ENCODE measurements around the gene ERCC1. TPM values are rescaled to one million over a fixed set of nuclear protein-coding genes. Genes with fewer than 3 reads are reported as not detected.

Gene ERCC1
- total and polyA plus RNA-seq, 12 donors: 62.9 to 107 (median 86.5) TPM

DNA sequence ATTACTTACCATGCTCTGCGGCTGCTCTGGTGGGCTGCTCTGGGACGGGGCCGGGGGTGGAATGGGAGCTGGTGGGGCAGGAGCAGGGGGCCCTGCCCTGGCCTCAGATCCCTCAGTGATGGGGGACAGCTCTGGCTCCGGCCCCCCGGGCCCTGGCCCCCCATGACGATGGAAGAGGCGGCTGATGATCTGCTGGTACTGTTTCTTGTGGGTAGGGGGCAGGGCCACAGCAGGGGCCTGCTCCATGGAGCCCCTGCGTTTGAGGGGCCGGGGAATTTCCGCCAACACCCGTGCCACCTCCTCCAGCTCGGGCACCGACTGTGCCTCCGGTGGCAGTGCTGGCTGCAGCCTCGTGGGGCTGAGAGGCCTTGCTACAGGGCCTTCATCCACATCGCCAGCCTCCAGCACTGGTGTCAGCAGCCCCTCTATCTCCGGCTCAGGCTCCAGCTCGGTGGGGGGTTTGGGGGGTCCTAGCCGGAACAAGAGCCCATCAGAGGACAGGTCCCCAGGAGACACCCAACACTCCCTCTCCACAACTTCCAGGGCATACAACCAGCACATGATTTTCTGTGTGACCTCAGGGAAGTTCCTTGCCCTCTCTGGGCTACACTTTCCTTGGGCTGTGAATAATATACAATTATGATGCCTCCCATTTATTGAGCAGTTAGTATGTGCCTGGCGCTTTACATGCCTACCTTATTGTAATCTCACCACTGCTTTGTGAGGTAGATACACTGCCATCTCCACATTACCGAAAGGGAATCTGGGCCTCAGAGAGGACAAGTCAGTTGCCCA lies 31.6 kb downstream of the ERCC1 start:
- Histone ChIP-seq H3K9me3 (replicated peaks in 1 of 3) (no peaks in the 10 kb centered on the region), H3K4me1 (replicated peaks in 1 of 2) (no peaks in the 10 kb centered on the region), H3K27me3 (no peaks in the 10 kb centered on the region), H3K36me3 (replicated peaks in 1 of 2) (no peaks in the 10 kb centered on the region), H3K27ac (no peak overlapping the region), H3K4me3 (no peak overlapping the region)
- TF ChIP-seq, protein P1, sequence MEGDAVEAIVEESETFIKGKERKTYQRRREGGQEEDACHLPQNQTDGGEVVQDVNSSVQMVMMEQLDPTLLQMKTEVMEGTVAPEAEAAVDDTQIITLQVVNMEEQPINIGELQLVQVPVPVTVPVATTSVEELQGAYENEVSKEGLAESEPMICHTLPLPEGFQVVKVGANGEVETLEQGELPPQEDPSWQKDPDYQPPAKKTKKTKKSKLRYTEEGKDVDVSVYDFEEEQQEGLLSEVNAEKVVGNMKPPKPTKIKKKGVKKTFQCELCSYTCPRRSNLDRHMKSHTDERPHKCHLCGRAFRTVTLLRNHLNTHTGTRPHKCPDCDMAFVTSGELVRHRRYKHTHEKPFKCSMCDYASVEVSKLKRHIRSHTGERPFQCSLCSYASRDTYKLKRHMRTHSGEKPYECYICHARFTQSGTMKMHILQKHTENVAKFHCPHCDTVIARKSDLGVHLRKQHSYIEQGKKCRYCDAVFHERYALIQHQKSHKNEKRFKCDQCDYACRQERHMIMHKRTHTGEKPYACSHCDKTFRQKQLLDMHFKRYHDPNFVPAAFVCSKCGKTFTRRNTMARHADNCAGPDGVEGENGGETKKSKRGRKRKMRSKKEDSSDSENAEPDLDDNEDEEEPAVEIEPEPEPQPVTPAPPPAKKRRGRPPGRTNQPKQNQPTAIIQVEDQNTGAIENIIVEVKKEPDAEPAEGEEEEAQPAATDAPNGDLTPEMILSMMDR (IDR thresholded peaks at IDR 0.05): no peak
- TF ChIP-seq POLR2A (IDR thresholded peaks at IDR 0.05): no peak
- intact Hi-C loops (cut with DNase I): no loop called here
- WGBS, 4 donors: 90 to 95% (median 93%) methylated on average over 7 to 21 of the region's 21 CpGs
- no peak for DNase-seq

DNA sequence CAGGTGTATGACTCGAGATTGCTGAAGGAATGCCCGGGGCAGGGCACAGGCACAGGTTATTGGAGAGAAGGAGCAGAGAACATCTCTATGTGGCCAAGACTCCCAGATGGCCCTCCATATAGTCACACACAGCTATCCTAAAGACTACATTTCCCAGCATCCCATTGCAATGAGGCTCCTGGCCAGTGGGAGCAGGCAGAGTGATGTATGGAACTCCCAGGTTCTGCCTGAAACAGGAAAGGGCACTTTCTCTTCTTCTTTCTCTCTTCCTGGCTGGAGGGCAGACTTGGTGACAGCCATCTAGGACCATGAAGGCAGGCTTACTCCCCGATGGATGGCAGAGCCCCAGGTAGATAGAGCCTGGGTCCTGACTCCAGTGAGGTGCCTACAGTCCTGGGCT lies 32.4 kb downstream of the ERCC1 start:
- WGBS, 4 donors: 76 to 86% (median 81%) methylated on average over 3 of the region's 3 CpGs
- no peaks in the 10 kb centered on the region for H3K36me3 ChIP-seq (replicated peaks in 1 of 2)
- no peak for DNase-seq
- no peaks in the 10 kb centered on the region for H3K4me1 ChIP-seq (replicated peaks in 1 of 2)
- no peak overlapping the region for H3K27ac ChIP-seq
- H3K27me3 ChIP-seq: peaks cover 1% of the 10 kb centered on the region
- no peaks in the 10 kb centered on the region for H3K9me3 ChIP-seq (replicated peaks in 1 of 3)
- intact Hi-C loops (cut with DNase I): no loop called here
- TF ChIP-seq POLR2A (IDR thresholded peaks at IDR 0.05): no peak
- TF ChIP-seq, protein P1 (IDR thresholded peaks at IDR 0.05): no peak
- H3K4me3 ChIP-seq: no peak overlapping the region

DNA sequence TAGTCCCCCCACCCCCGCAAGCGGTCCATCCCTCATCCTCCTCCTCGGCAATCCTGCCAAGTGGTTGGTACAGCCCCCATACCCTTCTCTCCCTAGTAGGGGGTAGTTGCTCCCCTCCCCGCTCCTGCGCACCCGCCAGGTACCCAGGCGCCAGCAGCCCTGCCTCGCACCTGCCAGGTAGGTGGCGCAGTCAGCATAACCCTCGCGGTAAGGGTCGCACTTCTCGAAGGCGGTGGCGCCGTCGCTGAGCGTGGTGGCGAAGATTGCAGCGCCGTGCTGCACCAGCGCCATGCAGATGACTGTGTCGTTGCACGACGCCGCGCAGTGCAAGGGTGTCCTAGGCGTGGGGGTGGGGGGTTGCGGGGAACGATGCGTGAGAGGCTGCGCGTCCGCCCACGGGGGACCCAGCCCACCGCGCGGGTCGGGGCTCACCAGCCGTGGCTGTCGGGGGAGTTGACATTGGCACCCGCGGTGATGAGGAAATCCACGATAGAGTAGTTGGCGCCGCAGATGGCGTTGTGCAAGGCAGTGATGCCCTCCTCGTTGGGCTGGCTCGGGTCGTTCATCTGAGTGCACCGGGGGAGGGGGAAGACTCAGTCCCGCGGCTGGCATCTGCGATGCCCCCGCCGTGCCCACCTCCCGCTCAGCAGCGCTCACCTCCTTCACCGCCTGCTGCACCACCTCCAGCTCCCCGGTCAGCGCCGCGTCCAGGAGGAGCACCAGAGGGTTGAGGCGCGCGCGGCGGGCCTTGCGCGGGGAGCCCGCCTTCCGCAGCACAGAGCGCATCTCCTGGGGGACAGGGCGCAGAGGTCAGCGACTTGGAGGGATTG lies 38.1 kb downstream of the ERCC1 start:
- intact Hi-C loops (cut with DNase I): no loop called here
- TF ChIP-seq, protein P1 (IDR thresholded peaks at IDR 0.05): no peak
- no peak for TF ChIP-seq POLR2A (IDR thresholded peaks at IDR 0.05)
- DNase-seq: peak in 1 of 7 donors; percentile 28

DNA sequence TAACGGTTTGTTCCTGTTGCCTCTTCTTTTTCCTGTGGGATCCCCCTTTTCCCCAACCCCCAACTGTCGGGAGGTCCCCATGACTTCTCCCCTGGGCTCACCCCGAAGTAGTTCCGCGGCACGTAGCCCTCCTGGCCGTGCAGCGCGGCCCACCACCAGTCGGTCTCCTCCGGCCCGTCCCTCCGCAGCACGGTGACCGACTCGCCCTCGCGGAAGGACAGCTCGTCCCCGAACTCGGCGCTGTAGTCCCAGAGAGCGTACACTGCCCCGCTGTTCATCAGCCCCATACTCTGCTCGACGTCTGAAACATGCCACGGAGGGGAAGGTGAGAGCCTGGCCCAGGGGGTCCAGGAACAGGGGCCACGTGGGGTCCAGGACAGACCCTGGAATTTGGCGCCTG lies 41.3 kb downstream of the ERCC1 start:
- H3K4me3 ChIP-seq: no peak overlapping the region
- H3K27me3 ChIP-seq: peaks cover 12% of the 10 kb centered on the region
- H3K4me1 ChIP-seq (replicated peaks in 1 of 2): peaks cover 0 to 7% of the 10 kb centered on the region in 2 donors
- TF ChIP-seq, protein P1 (IDR thresholded peaks at IDR 0.05): no peak
- TF ChIP-seq POLR2A (IDR thresholded peaks at IDR 0.05): no peak
- H3K27ac ChIP-seq: no peak overlapping the region
- no peak for DNase-seq
- no peaks in the 10 kb centered on the region for H3K9me3 ChIP-seq (replicated peaks in 1 of 3)
- no peaks in the 10 kb centered on the region for H3K36me3 ChIP-seq (replicated peaks in 1 of 2)
- WGBS, 4 donors: 84 to 91% (median 87%) methylated on average over 25 to 29 of the region's 29 CpGs
- intact Hi-C loops (cut with DNase I): no loop called here

More for the DNA sequence above, 38.1 kb downstream of the ERCC1 start:
- peaks cover 12% of the 10 kb centered on the region for H3K27me3 ChIP-seq
- peaks cover 0 to 7% of the 10 kb centered on the region in 2 donors for H3K4me1 ChIP-seq (replicated peaks in 1 of 2)
- no peak overlapping the region for H3K27ac ChIP-seq
- 7 to 14% (median 7%) methylated on average over 20 to 75 of the region's 75 CpGs; no CpG with 5 or more reads in 1 of the 4 donors for WGBS, 4 donors
- H3K9me3 ChIP-seq (replicated peaks in 1 of 3): no peaks in the 10 kb centered on the region
- H3K4me3 ChIP-seq: no peak overlapping the region
- no peaks in the 10 kb centered on the region for H3K36me3 ChIP-seq (replicated peaks in 1 of 2)

All from adrenal gland (tissue), 12 donors.